HCT116 (cell line): ENCODE data around the gene GRIP1. TPM values are rescaled to one million over a fixed set of nuclear protein-coding genes. Genes with fewer than 3 reads are reported as not detected.

Experiments
- ATAC-seq: fragments of 200-7000 bp; cut with Tn5 transposase; 2 replicates; pipeline ENCODE4 v1.9.1; 2020; ENCODE audit warnings: mild to moderate bottlenecking, moderate library complexity
- BruUV-seq: library from RNA; stranded (reverse); fragments of 400-500 nt; replicated peaks from 2 replicates; lab custom pipeline; 2021; lab: Mats Ljungman, UMichigan
- CTCF ChIA-PET: fragments of 300-600 bp; sonication (Branson Sonifier 250); formaldehyde crosslinking; loops from one replicate; lab custom pipeline; 2021; ENCODE audit warnings: antibody characterized with exemption; lab: Charles Lee
- POLR2A ChIA-PET: fragments of 300-600, 350-600 bp; sonication (Branson Sonifier 250); formaldehyde crosslinking; loops from one replicate; lab custom pipeline; 2021; ENCODE audit warnings: antibody characterized with exemption; lab: Charles Lee
- RAD21 ChIA-PET, 2 experiments: fragments of 300-600 bp; sonication (Branson Sonifier 250); formaldehyde crosslinking; loops; one replicate each; lab custom pipeline; 2023; ENCODE audit warnings: low total read pairs in 2 of 2; ENCODE audit not compliant: uncharacterized antibody in 2 of 2, unreplicated experiment in 2 of 2, low non-redundant PET in 1 of 2; lab: Charles Lee
- DNase-seq: peaks from one replicate; pipeline ENCODE4 v3.0.0-alpha.2; 2010; ENCODE audit warnings: low read depth, low spot score
- H2AFZ ChIP-seq: fragments of 200-600 bp; shearing (Covaris generic), sonication (generic); 2 replicates; pipeline ENCODE4 v1.6.1; 2017; ENCODE audit warnings: low read depth, mixed run types, mixed read lengths, antibody characterized with exemption, low read length; ENCODE audit not compliant: poor library complexity, severe bottlenecking
- H3K27ac ChIP-seq: 2 replicates; pipeline ENCODE4 v1.5.1; 2012; ENCODE audit warnings: low read depth, low read length
- H3K27me3 ChIP-seq: fragments of 200-600 bp; sonication (generic); 2 replicates; pipeline ENCODE4 v1.6.1; 2016; ENCODE audit warnings: mixed run types, low read length, mixed read lengths; ENCODE audit not compliant: insufficient read depth
- H3K36me3 ChIP-seq, 2 experiments: fragments of 200-500 bp in 1 of 2; fragments of 200-600 bp in 1 of 2; sonication (Bioruptor generic) in 1 of 2; sonication (generic) in 1 of 2; 2 replicates each; pipeline versions ENCODE4 v1.5.1 to v1.6.1; 2014 to 2016; ENCODE audit warnings: low read length in 2 of 2, inconsistent platforms in 1 of 2, mixed read lengths in 1 of 2, mixed run types in 1 of 2; ENCODE audit not compliant: insufficient read depth in 2 of 2, control insufficient read depth in 1 of 2
- H3K4me1 ChIP-seq, 2 experiments: fragments of 200-600 bp in 1 of 2; sonication (generic) in 1 of 2; 2 replicates each; pipeline versions ENCODE4 v1.5.1 to v1.6.1; 2012 to 2017; ENCODE audit warnings: low read length in 2 of 2, inconsistent platforms in 1 of 2, mild to moderate bottlenecking in 1 of 2, mixed read lengths in 1 of 2, mixed run types in 1 of 2, moderate library complexity in 1 of 2; ENCODE audit not compliant: insufficient read depth in 2 of 2, control insufficient read depth in 1 of 2
- H3K4me2 ChIP-seq: fragments of 200-600 bp; sonication (generic); 2 replicates; pipeline ENCODE4 v1.6.1; 2017; ENCODE audit warnings: mixed run types, low read length, mixed read lengths
- H3K4me3 ChIP-seq, 2 experiments: fragments of 200-600 bp in 1 of 2; sonication (generic) in 1 of 2; replicated peaks in 1 of 2; 2 replicates each; pipeline ENCODE4 v1.5.1; 2011 to 2016; ENCODE audit warnings: low read length in 2 of 2, control low read depth in 1 of 2, low read depth in 1 of 2, mild to moderate bottlenecking in 1 of 2, mixed read lengths in 1 of 2, mixed run types in 1 of 2
- H3K79me2 ChIP-seq: fragments of 200-600 bp; sonication (generic); 2 replicates; pipeline ENCODE4 v1.6.1; 2017; ENCODE audit warnings: mild to moderate bottlenecking, mixed run types, low read length, moderate library complexity, mixed read lengths; ENCODE audit not compliant: insufficient read depth
- H3K9ac ChIP-seq: fragments of 200-600 bp; sonication (generic); 2 replicates; pipeline ENCODE4 v1.6.1; 2016; ENCODE audit warnings: low read length, mixed read lengths
- H3K9me2 ChIP-seq: fragments of 200-600 bp; sonication (generic), shearing (Covaris generic); 2 replicates; pipeline ENCODE4 v1.6.1; 2017; ENCODE audit warnings: mixed run types, mild to moderate bottlenecking, moderate library complexity; ENCODE audit not compliant: insufficient read depth
- H3K9me3 ChIP-seq, 2 experiments: fragments of 200-500 bp in 1 of 2; fragments of 200-600 bp in 1 of 2; sonication (Bioruptor generic) in 1 of 2; sonication (generic) in 1 of 2; 2 replicates each; pipeline ENCODE4 v1.6.1; 2014 to 2017; ENCODE audit warnings: low read length in 2 of 2, mixed read lengths in 2 of 2, inconsistent platforms in 1 of 2, low read depth in 1 of 2, mild to moderate bottlenecking in 1 of 2, mixed run types in 1 of 2, moderate library complexity in 1 of 2; ENCODE audit not compliant: control insufficient read depth in 1 of 2, insufficient read depth in 1 of 2
- H4K20me1 ChIP-seq: fragments of 200-600 bp; sonication (generic), shearing (Covaris generic); 2 replicates; pipeline ENCODE4 v1.6.1; 2017; ENCODE audit warnings: mixed run types, mild to moderate bottlenecking, moderate library complexity; ENCODE audit not compliant: insufficient read depth
- ATF3 ChIP-seq: IDR thresholded peaks from 2 replicates; pipeline ENCODE4 v1.6.1; 2012
- CTCF ChIP-seq, 3 experiments: fragments of 200-600 bp in 1 of 3; sonication (generic) in 1 of 3; IDR thresholded peaks in 2 of 3; conservative IDR thresholded peaks in 1 of 3; 2 replicates each; pipeline ENCODE4 v1.5.1; 2012 to 2017; ENCODE audit warnings: low read depth in 2 of 3, low read length in 2 of 3, antibody characterized with exemption in 1 of 3, borderline replicate concordance in 1 of 3, control low read depth in 1 of 3, mild to moderate bottlenecking in 1 of 3, mixed read lengths in 1 of 3, mixed run types in 1 of 3, moderate library complexity in 1 of 3; ENCODE audit not compliant: insufficient read depth in 1 of 3
- ELF1 ChIP-seq: IDR thresholded peaks from 2 replicates; pipeline ENCODE4 v1.6.1; 2012; ENCODE audit warnings: low read depth, borderline replicate concordance
- EZH2 ChIP-seq: fragments of 200-600 bp; sonication (generic); IDR thresholded peaks from 2 replicates; pipeline ENCODE4 v1.6.1; 2017; ENCODE audit warnings: antibody characterized with exemption, mixed run types
- EZH2phosphoT487 ChIP-seq: fragments of 200-600 bp; IDR thresholded peaks from 2 replicates; pipeline ENCODE4 v1.6.1; 2018; ENCODE audit warnings: antibody characterized with exemption, borderline replicate concordance
- JUND ChIP-seq: IDR thresholded peaks from 2 replicates; pipeline ENCODE4 v1.6.1; 2012
- MAX ChIP-seq: IDR thresholded peaks from 2 replicates; pipeline ENCODE4 v1.6.1; 2012
- POLR2A ChIP-seq: IDR thresholded peaks from 2 replicates; pipeline ENCODE4 v1.7.0; 2011; ENCODE audit warnings: borderline replicate concordance; ENCODE audit not compliant: insufficient read depth, insufficient read length; ENCODE audit errors: extremely low read depth
- POLR2AphosphoS5 ChIP-seq: IDR thresholded peaks from 2 replicates; pipeline ENCODE4 v1.6.1; 2011; ENCODE audit warnings: mild to moderate bottlenecking, low read depth, low read length, moderate library complexity
- SIN3A ChIP-seq: IDR thresholded peaks from 2 replicates; pipeline ENCODE4 v1.6.1; 2012; ENCODE audit warnings: low read depth
- YY1 ChIP-seq: IDR thresholded peaks from 2 replicates; pipeline ENCODE4 v1.6.1; 2011; ENCODE audit warnings: low read length, low read depth, moderate library complexity, mild to moderate bottlenecking; ENCODE audit not compliant: insufficient replicate concordance; ENCODE audit errors: extremely low read depth
- ZFX ChIP-seq: fragments of 450-650 bp; IDR thresholded peaks from 2 replicates; pipeline ENCODE4 v1.6.1; 2017
- ZNF274 ChIP-seq: fragments of 200-500 bp; sonication (Bioruptor generic); IDR thresholded peaks from 2 replicates; pipeline ENCODE4 v1.6.1; 2014; ENCODE audit warnings: mild to moderate bottlenecking, low read depth, low read length, inconsistent platforms
- intact Hi-C: fragments of 100-400 bp; cut with micrococcal nuclease; formaldehyde crosslinking; loops from 2 replicates; pipeline ENCODE4 v1.10.0; 2022
- total RNA-seq: library from RNA; stranded (reverse); gene quantifications from one replicate; pipeline ENCODE4 v1.2.1, GENCODE V29; 2021; ENCODE audit not compliant: unreplicated experiment

Gene GRIP1
- total RNA-seq, 1 experiment from 2014 or later, result not detected

- ChIA-PET POLR2A (no interaction called here), CTCF (no interaction called here), RAD21 (no interaction called here)
- Histone ChIP-seq H3K9me3 (no peaks in the 10 kb centered on the region), H3K36me3 (no peaks in the 10 kb centered on the region), H3K27ac (no peak overlapping the region), H3K9me2 (no peaks in the 10 kb centered on the region), H3K4me2 (no peak overlapping the region), H3K4me3 (no peak overlapping the region), H3K79me2 (no peaks in the 10 kb centered on the region), H3K4me1 (no peaks in the 10 kb centered on the region), H3K27me3 (peaks cover 27% of the 10 kb centered on the region), H4K20me1 (no peaks in the 10 kb centered on the region), H3K9ac (no peak overlapping the region), H2AFZ (no peak overlapping the region)
- ATAC-seq, result no peak
- intact Hi-C loops, result no loop called here
- TF ChIP-seq CTCF (IDR thresholded peaks at IDR 0.05 in 2 of 3, conservative IDR thresholded peaks at IDR 0.05 in 1 of 3; ENCODE audit: borderline replicate concordance in 1 of 3, insufficient read depth in 1 of 3, low read depth in 2 of 3, low read length in 2 of 3) (no peak), EZH2 (no peak), ELF1 (no peak), POLR2AphosphoS5 (no peak), MAX (no peak), ZNF274 (no peak), YY1 (no peak), EZH2phosphoT487 (no peak), POLR2A (no peak), ZFX (no peak), JUND (no peak), SIN3A (no peak), ATF3 (no peak)
- BruUV-seq, result no TSS peak
- no peak for DNase-seq
Measured at GRCh38 chr12:66607147-66607546, 71.7 kb downstream of the GRIP1 start.
